NT2/D1 (cell line): Measurements from ENCODE around the gene FGF11.

ENCODE experiments used
- DNase-seq: peaks from one replicate; pipeline ENCODE4 v3.0.0-alpha.2; 2011; ENCODE audit warnings: low read depth, low spot score
- H3K27me3 ChIP-seq: 2 replicates; pipeline ENCODE4 v1.6.0; 2011; ENCODE audit warnings: mild to moderate bottlenecking; ENCODE audit not compliant: insufficient read length, insufficient read depth
- H3K36me3 ChIP-seq: 2 replicates; pipeline ENCODE4 v1.6.1; 2011; ENCODE audit warnings: mild to moderate bottlenecking, low read length, mixed read lengths; ENCODE audit not compliant: insufficient read depth, insufficient read length
- H3K4me1 ChIP-seq: 2 replicates; pipeline ENCODE4 v1.5.1; 2011; ENCODE audit not compliant: insufficient read depth, insufficient read length
- H3K4me3 ChIP-seq: 2 replicates; pipeline ENCODE4 v1.5.1; 2011; ENCODE audit warnings: low read depth; ENCODE audit not compliant: insufficient read length
- H3K9ac ChIP-seq: 2 replicates; pipeline ENCODE4 v1.6.0; 2011; ENCODE audit warnings: low read depth; ENCODE audit not compliant: insufficient read length
- H3K9me3 ChIP-seq: 2 replicates; pipeline ENCODE4 v1.5.1; 2011; ENCODE audit warnings: mild to moderate bottlenecking, low read length; ENCODE audit not compliant: insufficient read depth
- SUZ12 ChIP-seq: IDR thresholded peaks from 2 replicates; pipeline ENCODE4 v1.6.1; 2011; ENCODE audit not compliant: insufficient read length, insufficient read depth; ENCODE audit errors: extremely low read depth
- YY1 ChIP-seq: IDR thresholded peaks from 2 replicates; pipeline ENCODE4 v1.6.1; 2011; ENCODE audit not compliant: insufficient read length, insufficient read depth
- ZNF274 ChIP-seq: IDR thresholded peaks from 2 replicates; pipeline ENCODE4 v1.6.1; 2011; ENCODE audit warnings: mild to moderate bottlenecking, low read depth, low read length

FGF11 gene

DNA sequence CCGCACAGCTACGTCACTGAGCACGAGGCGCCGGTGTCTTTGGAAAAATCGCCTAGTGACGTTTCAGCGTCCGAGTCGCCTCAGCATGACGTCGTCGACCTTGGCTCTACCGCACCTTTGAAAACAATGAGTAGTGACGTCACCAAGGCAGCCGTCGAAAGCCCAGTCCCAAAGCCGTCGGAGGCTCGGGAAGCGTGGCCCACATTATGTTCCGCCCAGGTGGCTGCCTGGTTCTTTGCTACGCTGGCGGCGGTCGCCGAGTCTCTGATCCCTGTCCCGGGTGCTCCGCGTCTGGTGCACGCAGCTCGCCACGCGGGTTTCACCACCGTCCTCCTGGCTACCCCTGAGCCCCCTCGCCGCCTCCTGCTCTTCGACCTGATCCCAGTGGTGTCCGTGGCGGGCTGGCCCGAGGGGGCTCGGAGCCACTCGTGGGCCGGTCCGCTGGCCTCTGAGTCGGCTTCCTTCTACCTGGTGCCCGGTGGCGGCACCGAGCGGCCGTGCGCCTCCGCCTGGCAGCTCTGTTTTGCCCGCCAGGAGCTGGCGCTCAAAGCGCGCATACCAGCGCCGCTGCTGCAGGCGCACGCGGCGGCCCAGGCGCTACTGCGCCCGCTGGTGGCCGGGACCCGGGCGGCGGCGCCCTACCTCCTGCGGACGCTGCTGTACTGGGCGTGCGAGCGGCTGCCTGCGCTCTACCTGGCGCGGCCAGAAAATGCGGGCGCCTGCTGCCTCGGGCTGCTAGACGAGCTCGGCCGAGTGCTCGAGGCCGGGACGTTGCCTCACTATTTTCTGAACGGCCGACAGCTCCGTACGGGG is 2.5 kb upstream of the FGF11 start:
- Histone ChIP-seq H3K9ac (peak overlapping the region; percentile 74), H3K27me3 (peaks cover 34% of the 10 kb centered on the region), H3K36me3 (no peaks in the 10 kb centered on the region), H3K9me3 (no peaks in the 10 kb centered on the region), H3K4me1 (peaks cover 9% of the 10 kb centered on the region), H3K4me3 (peak overlapping the region; percentile 44)
- DNase-seq = peak; percentile 63
- TF ChIP-seq ZNF274 = no peak
- TF ChIP-seq SUZ12 = no peak
- TF ChIP-seq YY1 = no peak

DNA sequence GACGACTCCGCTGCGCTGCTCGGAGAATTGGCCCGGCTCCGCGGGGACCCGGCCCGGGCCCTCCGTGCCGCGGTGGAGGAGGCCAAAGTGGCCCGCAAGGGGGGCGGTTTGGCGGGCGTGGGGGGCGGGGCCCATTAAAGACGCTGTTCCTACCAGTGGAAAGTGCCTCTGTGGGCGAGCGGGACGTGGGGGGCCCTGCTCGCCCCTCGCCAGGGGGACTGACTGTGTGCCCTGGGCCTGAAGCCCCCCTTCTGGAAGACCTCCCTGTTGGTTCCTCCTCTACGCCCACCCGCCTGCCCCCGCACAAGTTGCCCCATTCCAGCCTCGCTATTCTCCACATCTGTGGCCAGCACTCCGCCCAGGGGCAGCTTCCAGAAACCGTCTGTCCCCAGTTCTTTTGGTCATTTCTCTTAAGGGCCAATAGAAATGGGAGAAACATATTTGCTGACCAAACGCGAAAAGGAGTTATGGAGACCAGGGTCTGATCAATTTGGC is 1.9 kb upstream of the FGF11 start:
- H3K9ac ChIP-seq = peak overlapping the region; percentile 74
- H3K4me3 ChIP-seq = peak overlapping the region; percentile 39
- peaks cover 41% of the 10 kb centered on the region for H3K27me3 ChIP-seq
- TF ChIP-seq YY1 (no peak), SUZ12 (no peak)
- no peaks in the 10 kb centered on the region for H3K36me3 ChIP-seq
- H3K4me1 ChIP-seq = peaks cover 9% of the 10 kb centered on the region
- no peak for DNase-seq
- no peaks in the 10 kb centered on the region for H3K9me3 ChIP-seq

DNA sequence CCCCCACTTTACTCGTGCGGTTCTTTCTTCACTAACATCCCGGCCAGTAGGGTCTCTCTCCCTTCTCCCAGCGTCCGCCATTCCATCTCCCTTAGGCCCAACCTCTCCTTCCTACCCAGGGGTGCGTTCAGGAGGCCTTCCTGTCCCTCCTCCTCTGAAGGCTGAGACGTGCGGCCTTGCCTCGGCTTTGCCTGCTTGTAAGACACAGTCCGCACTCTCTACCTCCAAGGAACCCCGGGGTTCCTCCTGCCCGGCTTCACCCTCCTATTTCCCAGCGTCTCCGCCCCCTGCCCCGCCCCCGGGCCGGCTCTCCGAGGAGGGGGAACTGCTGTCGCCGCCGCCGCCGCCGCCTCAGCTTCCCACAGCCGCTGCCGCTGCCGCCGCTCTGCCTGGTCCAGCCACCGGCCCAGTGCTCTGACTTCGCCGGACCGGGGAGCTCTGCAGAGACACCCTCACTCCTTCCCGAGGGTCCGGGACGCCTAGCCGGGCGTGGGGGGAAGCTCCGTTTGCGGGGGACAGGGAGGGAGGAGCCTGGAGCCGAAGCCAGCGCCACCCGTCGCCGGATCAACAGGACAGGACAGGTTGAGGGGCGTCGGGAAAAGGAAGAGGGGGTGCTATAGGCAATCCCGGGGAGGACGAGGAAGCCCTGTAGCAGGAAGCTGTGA is 1.2 kb upstream of the FGF11 start:
- peaks cover 44% of the 10 kb centered on the region for H3K27me3 ChIP-seq
- peak overlapping the region; percentile 39 for H3K4me3 ChIP-seq
- TF ChIP-seq SUZ12 (no peak), YY1 (no peak), ZNF274 (no peak)
- DNase-seq = no peak
- peak overlapping the region; percentile 74 for H3K9ac ChIP-seq
- no peaks in the 10 kb centered on the region for H3K36me3 ChIP-seq
- H3K4me1 ChIP-seq = peaks cover 9% of the 10 kb centered on the region
- H3K9me3 ChIP-seq = no peaks in the 10 kb centered on the region

DNA sequence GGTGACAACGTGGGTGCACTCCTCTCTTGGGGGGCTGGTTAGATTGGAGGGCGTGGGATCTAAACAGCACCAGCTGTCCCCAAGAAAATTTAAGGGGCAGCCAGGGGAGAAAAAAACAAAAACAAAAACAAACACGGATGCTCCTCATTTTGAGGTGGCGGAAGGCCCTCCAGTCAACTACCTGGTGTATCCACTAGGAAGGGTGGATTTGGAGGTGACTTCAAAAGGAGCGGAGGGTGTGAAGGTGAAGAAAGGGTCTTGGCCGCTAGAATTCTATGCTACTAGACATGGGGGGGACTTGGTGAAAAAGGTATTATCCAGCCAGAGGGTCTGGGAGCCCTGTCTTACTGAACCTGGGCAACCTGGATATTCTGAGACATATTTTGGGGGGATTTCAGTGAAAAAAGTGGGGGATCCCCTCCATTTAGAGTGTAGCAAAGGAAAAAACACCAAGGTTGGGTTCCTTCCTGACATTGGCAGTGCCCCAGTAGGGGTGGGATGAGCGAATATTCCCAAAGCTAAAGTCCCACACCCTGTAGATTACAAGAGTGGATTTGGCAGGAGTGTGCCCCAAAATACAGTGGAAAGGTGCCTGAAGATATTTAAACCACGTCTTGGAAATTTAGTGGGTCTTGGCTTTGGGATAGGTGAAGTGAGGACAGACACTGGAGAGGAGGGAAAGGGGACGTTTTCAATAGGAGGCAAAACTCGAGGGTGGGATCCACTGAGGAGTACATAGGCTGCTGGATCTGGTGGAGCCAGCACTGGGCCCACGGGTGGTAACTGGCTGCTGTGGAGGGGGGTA is 454 bp upstream of the FGF11 start:
- H3K9ac ChIP-seq = peak overlapping the region; percentile 93
- H3K4me3 ChIP-seq = peak overlapping the region; percentile 37
- no peak for DNase-seq
- TF ChIP-seq SUZ12 = no peak
- TF ChIP-seq YY1 = no peak
- TF ChIP-seq ZNF274 = no peak
- H3K4me1 ChIP-seq = peaks cover 9% of the 10 kb centered on the region
- H3K27me3 ChIP-seq = peaks cover 52% of the 10 kb centered on the region
- no peaks in the 10 kb centered on the region for H3K36me3 ChIP-seq
- no peaks in the 10 kb centered on the region for H3K9me3 ChIP-seq

DNA sequence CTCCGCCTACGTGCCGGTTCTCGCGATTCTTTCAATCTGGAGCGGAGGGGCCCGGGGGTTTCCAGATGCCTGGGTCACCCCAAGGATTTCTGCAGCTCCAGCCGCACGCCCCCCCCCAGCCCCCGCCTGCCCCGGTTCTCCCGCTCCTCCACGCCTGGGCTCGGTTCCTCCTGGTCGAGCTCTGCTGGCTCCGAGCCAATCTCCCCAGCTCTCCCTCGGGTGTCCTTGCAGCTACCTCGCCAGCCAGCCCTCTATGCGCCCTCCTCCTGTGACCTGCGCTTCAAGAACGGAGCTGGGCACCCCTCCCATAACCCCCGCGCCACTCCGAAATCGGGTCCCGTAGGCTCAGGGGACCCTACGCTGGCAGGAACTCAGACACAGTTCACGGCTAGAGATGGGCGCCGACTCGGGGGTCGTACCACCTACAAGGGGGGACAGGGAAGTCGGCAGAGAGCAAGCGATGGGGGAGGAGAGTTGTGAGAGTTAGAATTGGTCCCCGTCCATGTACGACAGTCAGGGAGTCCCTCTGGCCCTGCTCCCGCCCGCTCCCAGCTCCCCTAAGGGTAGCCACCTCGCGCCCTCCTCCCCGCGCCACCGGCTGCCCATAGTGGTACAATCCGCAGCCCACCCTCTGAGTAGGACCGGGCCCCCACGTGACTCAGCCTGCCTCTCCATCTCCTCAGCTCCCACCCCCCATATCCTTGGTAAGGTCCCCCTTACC is 961 bp downstream of the FGF11 start:
- Histone ChIP-seq H3K4me3 (peak overlapping the region; percentile 81), H3K4me1 (peaks cover 9% of the 10 kb centered on the region), H3K27me3 (peaks cover 60% of the 10 kb centered on the region), H3K9me3 (no peaks in the 10 kb centered on the region), H3K36me3 (no peaks in the 10 kb centered on the region), H3K9ac (peak overlapping the region; percentile 93)
- no peak for DNase-seq
- TF ChIP-seq ZNF274 = no peak
- no peak for TF ChIP-seq YY1
- TF ChIP-seq SUZ12 = no peak

DNA sequence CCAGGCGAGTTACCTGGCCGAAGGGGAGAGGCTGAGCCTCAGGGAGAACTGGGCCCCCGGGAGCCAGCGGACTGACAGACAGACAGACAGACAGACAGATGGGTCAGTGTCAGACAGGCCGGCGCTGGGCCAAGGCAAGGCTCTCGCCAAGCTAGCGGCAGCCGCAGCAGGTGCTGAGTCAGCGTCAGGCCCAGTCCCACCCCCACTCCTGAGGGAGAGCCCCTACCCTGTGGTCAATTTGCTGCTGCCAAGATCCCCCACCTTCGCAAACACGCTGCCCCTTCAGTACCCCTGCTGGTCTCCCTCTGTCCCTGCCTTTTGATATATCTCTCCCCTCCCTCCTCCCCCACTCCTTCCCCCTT is 1.5 kb downstream of the FGF11 start:
- peaks cover 9% of the 10 kb centered on the region for H3K4me1 ChIP-seq
- no peak for TF ChIP-seq YY1
- peaks cover 60% of the 10 kb centered on the region for H3K27me3 ChIP-seq
- DNase-seq = no peak
- peak overlapping the region; percentile 81 for H3K4me3 ChIP-seq
- no peaks in the 10 kb centered on the region for H3K36me3 ChIP-seq
- H3K9ac ChIP-seq = peak overlapping the region; percentile 93
- no peaks in the 10 kb centered on the region for H3K9me3 ChIP-seq

DNA sequence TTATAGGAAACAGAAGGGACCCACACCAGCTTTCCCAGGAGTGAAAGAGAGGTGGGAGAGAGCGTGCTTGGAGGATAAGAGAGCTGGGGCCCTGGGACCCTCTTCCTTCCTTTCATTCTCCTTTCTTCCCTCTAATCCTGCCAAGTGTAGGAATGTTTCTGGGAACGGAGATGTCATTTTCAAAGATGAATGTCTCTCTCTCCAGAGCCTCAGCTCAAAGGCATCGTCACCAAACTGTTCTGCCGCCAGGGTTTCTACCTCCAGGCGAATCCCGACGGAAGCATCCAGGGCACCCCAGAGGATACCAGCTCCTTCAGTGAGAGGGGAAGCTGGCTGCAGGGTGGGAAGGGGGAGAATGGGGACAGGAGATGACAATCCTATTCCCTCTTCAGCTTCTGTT is 2.0 kb downstream of the FGF11 start:
- Histone ChIP-seq H3K36me3 (no peaks in the 10 kb centered on the region), H3K4me1 (peaks cover 9% of the 10 kb centered on the region), H3K27me3 (peaks cover 58% of the 10 kb centered on the region), H3K4me3 (no peak overlapping the region), H3K9me3 (no peaks in the 10 kb centered on the region), H3K9ac (peak overlapping the region; percentile 93)
- TF ChIP-seq YY1 = no peak
- no peak for TF ChIP-seq ZNF274
- TF ChIP-seq SUZ12 = no peak
- no peak for DNase-seq
